Transverse colon (tissue), 3 donors: ENCODE data around the gene TMPRSS9.

Experiments
- CTCF ChIP-seq, 5 experiments: fragments of 200-600 bp in 3 of 5; fragments of 450-650 bp in 2 of 5; sonication (generic) in 3 of 5; IDR thresholded peaks; 1 replicate in 2 of 5; 2 replicates in 3 of 5; pipeline ENCODE4 v1.5.1; 2016 to 2017; ENCODE audit warnings: antibody characterized with exemption in 5 of 5, inconsistent platforms in 3 of 5, mild to moderate bottlenecking in 2 of 5, moderate library complexity in 1 of 5
- EP300 ChIP-seq: sonication (generic); formaldehyde crosslinking; IDR thresholded peaks from one replicate; pipeline ENCODE4 v1.6.1; 2017; ENCODE audit warnings: antibody characterized with exemption, low read depth

- TF ChIP-seq EP300 (no peak), CTCF (IDR thresholded peaks at IDR 0.05) (no peak)
Observed at GRCh38 chr19:2419754-2420153, 59.7 kb downstream of the TMPRSS9 start.
